Gastrocnemius medialis (tissue), 4 donors: Measurements from ENCODE around the gene JSRP1. TPM values are rescaled to one million over a fixed set of nuclear protein-coding genes. Genes with fewer than 3 reads are reported as not detected.

Source experiments
- ATAC-seq, 2 donors: fragments of 150-250 bp; one replicate each; pipeline ENCODE4 v1.9.1; 2016
- DNase-seq, 2 donors: peaks; one replicate each; pipeline ENCODE4 v3.0.0-alpha.2; 2019
- H3K27ac ChIP-seq, 4 donors: fragments of 200-600 bp; sonication (generic); 1 replicate in 1 of 4; 2 replicates in 3 of 4; pipeline ENCODE4 v1.5.1; 2016 to 2018; ENCODE audit warnings: mild to moderate bottlenecking in 2 of 4, moderate library complexity in 1 of 4
- H3K27me3 ChIP-seq, 3 donors: fragments of 200-600 bp; sonication (generic) in 2 of 3; 1 replicate in 1 of 3; 2 replicates in 2 of 3; pipeline versions ENCODE4 v1.5.1 to v1.6.0; 2016 to 2019; ENCODE audit warnings: mild to moderate bottlenecking in 1 of 3, moderate library complexity in 1 of 3
- H3K36me3 ChIP-seq, 2 donors: fragments of 200-600 bp; sonication (generic) in 1 of 2; one replicate each; pipeline ENCODE4 v1.5.1; 2017 to 2018
- H3K4me1 ChIP-seq, 2 donors: fragments of 200-600 bp; sonication (generic) in 1 of 2; one replicate each; pipeline ENCODE4 v1.5.1; 2016 to 2017; ENCODE audit warnings: mild to moderate bottlenecking in 2 of 2
- H3K4me3 ChIP-seq, 4 donors: fragments of 200-600 bp; sonication (generic) in 3 of 4; 1 replicate in 1 of 4; 2 replicates in 3 of 4; pipeline ENCODE4 v1.5.1; 2016 to 2019; ENCODE audit warnings: mild to moderate bottlenecking in 2 of 4
- H3K9me3 ChIP-seq, 3 donors: fragments of 200-600 bp; sonication (generic) in 2 of 3; 1 replicate in 1 of 3; 2 replicates in 2 of 3; pipeline ENCODE4 v1.5.1; 2016 to 2019
- POLR2A ChIP-seq, 2 donors: fragments of 450-650 bp; IDR thresholded peaks; one replicate each; pipeline ENCODE4 v1.6.1; 2017; ENCODE audit warnings: antibody characterized with exemption in 2 of 2, mild to moderate bottlenecking in 2 of 2, moderate library complexity in 2 of 2
- in situ Hi-C, 4 donors: fragments of 200-750 bp; cut with MboI; loops; one replicate each; pipeline versions ENCODE4 v1.15.0 to v1.8.0; 2017; ENCODE audit warnings: low sequenced_read_pairs in 4 of 4
- intact Hi-C: fragments of 100-400 bp; cut with DNase I; formaldehyde crosslinking; loops from one replicate; pipeline ENCODE4 v1.15.1; 2023; ENCODE audit warnings: low total_unique reads
- total RNA-seq, 4 donors: library from RNA; depleted of rRNA; stranded (reverse); fragments of >200 nt; gene quantifications; one replicate each; pipeline versions ENCODE4 v1.1.0 to v1.2.3, GENCODE V29; 2016
- TF ChIP-seq, protein P1 (sequence below), 5 experiments: fragments of 450-650 bp in 3 of 5; fragments of 200-600 bp in 2 of 5; sonication (generic) in 2 of 5; IDR thresholded peaks in 4 of 5; conservative IDR thresholded peaks in 1 of 5; 1 replicate in 4 of 5; 2 replicates in 1 of 5; pipeline ENCODE4 v1.5.1; 2016 to 2019; ENCODE audit warnings: antibody characterized with exemption in 5 of 5, mild to moderate bottlenecking in 3 of 5, moderate library complexity in 3 of 5

The JSRP1 gene
- total RNA-seq, 4 donors from 2014 or later, result 152 to 383 (median 303) TPM

- no peak for TF ChIP-seq POLR2A (IDR thresholded peaks at IDR 0.05)
- TF ChIP-seq, protein P1, sequence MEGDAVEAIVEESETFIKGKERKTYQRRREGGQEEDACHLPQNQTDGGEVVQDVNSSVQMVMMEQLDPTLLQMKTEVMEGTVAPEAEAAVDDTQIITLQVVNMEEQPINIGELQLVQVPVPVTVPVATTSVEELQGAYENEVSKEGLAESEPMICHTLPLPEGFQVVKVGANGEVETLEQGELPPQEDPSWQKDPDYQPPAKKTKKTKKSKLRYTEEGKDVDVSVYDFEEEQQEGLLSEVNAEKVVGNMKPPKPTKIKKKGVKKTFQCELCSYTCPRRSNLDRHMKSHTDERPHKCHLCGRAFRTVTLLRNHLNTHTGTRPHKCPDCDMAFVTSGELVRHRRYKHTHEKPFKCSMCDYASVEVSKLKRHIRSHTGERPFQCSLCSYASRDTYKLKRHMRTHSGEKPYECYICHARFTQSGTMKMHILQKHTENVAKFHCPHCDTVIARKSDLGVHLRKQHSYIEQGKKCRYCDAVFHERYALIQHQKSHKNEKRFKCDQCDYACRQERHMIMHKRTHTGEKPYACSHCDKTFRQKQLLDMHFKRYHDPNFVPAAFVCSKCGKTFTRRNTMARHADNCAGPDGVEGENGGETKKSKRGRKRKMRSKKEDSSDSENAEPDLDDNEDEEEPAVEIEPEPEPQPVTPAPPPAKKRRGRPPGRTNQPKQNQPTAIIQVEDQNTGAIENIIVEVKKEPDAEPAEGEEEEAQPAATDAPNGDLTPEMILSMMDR (IDR thresholded peaks at IDR 0.05 in 4 of 5, conservative IDR thresholded peaks at IDR 0.05 in 1 of 5), result no peak
- in situ Hi-C loops (no loop called here), intact Hi-C loops (no loop called here)
- H3K36me3 ChIP-seq, result peaks cover 0 to 5% of the 10 kb centered on the region in 2 donors
- peaks cover 20 to 53% of the 10 kb centered on the region in 2 donors for H3K4me1 ChIP-seq
- H3K27ac ChIP-seq, result peak overlapping the region; percentile 0 to 100 (median 98)
- H3K4me3 ChIP-seq, result no peak overlapping the region
- H3K27me3 ChIP-seq, result no peaks in the 10 kb centered on the region
- H3K9me3 ChIP-seq, result no peaks in the 10 kb centered on the region
- DNase-seq, result no peak
- no peak for ATAC-seq
These were observed 3.5 kb downstream of the JSRP1 start for GRCh38 chr19:2252797-2253105.

DNA sequence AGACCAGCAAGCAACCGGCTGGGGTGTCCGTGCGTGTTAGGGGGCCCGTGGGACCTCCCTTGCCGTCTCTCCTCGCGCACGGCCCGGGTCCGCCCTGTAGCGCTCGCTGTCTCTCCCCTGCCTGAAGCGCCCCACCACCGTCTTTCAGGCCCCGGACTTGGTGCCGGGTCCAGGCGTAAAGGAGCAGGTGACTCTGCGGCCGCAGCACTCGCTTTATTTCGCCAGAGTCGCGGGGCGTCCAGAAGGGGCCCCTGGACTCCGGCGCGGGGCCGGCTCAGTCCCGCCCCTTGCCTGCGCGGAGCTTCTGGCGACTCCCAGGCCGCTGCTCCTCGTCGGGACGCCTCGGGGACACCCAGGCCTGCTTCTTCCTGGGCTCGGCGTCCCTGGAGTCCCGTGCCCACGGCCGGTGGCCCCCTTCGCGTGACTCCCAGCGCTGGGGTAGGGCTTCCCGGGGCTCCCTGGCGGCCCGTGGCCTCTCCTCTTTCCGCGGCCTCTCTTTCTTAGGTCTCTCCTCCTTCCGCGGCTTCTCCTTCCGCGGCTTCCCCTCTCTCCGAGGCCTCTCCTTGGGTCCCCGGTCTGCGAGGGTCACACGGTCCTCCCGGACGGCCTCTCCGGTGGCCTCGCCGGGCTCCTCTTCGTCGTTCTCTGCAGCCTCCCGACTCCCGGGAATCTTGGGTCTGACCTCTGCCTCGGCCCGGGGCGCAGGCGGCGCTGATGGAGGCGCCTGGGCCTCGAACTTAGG is 4.0 kb downstream of the JSRP1 start:
- H3K27me3 ChIP-seq, result no peaks in the 10 kb centered on the region
- no peaks in the 10 kb centered on the region for H3K9me3 ChIP-seq
- peaks cover 0 to 10% of the 10 kb centered on the region in 2 donors for H3K36me3 ChIP-seq
- in situ Hi-C loops, result no loop called here
- H3K4me1 ChIP-seq, result peaks cover 22 to 58% of the 10 kb centered on the region in 2 donors
- H3K4me3 ChIP-seq, result no peak overlapping the region
- ATAC-seq (no peak), DNase-seq (no peak)
- TF ChIP-seq, protein P1 (IDR thresholded peaks at IDR 0.05 in 4 of 5, conservative IDR thresholded peaks at IDR 0.05 in 1 of 5), result no peak
- TF ChIP-seq POLR2A (IDR thresholded peaks at IDR 0.05), result no peak
- intact Hi-C loops, result no loop called here
- H3K27ac ChIP-seq, result peak overlapping the region; percentile 0 to 100 (median 98)

DNA sequence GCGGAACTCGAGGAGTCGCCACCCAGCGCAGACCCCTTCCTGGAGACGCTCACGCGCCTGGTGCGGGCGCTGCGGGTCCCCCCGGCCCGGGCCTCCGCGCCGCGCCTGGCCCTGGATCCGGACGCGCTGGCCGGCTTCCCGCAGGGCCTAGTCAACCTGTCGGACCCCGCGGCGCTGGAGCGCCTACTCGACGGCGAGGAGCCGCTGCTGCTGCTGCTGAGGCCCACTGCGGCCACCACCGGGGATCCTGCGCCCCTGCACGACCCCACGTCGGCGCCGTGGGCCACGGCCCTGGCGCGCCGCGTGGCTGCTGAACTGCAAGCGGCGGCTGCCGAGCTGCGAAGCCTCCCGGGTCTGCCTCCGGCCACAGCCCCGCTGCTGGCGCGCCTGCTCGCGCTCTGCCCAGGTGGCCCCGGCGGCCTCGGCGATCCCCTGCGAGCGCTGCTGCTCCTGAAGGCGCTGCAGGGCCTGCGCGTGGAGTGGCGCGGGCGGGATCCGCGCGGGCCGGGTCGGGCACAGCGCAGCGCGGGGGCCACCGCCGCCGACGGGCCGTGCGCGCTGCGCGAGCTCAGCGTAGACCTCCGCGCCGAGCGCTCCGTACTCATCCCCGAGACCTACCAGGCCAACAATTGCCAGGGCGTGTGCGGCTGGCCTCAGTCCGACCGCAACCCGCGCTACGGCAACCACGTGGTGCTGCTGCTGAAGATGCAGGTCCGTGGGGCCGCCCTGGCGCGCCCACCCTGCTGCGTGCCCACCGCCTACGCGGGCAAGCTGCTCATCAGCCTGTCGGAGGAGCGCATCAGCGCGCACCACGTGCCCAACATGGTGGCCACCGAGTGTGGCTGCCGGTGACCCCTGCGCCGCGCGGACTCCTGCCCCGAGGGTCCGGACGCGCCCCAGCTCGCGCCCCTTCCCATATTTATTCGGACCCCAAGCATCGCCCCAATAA is 4.8 kb downstream of the JSRP1 start:
- Histone ChIP-seq H3K9me3 (no peaks in the 10 kb centered on the region), H3K4me3 (no peak overlapping the region), H3K27ac (peak overlapping the region in 2 of 4 donors; percentile 98 to 99), H3K36me3 (peaks cover 0 to 18% of the 10 kb centered on the region in 2 donors), H3K4me1 (peaks cover 27 to 59% of the 10 kb centered on the region in 2 donors), H3K27me3 (no peaks in the 10 kb centered on the region)
- ATAC-seq (no peak), DNase-seq (no peak)
- intact Hi-C loops (no loop called here), in situ Hi-C loops (no loop called here)
- TF ChIP-seq, protein P1 (IDR thresholded peaks at IDR 0.05 in 4 of 5, conservative IDR thresholded peaks at IDR 0.05 in 1 of 5), result no peak
- TF ChIP-seq POLR2A (IDR thresholded peaks at IDR 0.05), result no peak

DNA sequence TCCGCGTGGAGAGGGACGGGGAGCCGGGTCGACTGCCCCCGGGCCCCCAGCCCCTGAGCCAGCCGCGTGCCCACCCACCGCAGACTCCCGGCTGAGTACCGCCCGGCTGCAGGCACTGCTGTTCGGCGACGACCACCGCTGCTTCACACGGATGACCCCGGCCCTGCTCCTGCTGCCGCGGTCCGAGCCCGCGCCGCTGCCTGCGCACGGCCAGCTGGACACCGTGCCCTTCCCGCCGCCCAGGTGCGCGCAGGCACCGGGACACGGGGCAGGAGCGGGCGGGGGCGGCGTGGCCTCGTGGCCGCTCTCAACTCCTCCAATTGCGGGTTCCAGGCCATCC is 5.5 kb downstream of the JSRP1 start:
- no peak overlapping the region for H3K4me3 ChIP-seq
- H3K9me3 ChIP-seq, result no peaks in the 10 kb centered on the region
- H3K27ac ChIP-seq, result peak overlapping the region in 2 of 4 donors; percentile 31 to 82
- peaks cover 27 to 59% of the 10 kb centered on the region in 2 donors for H3K4me1 ChIP-seq
- no peaks in the 10 kb centered on the region for H3K27me3 ChIP-seq
- H3K36me3 ChIP-seq, result peaks cover 0 to 25% of the 10 kb centered on the region in 2 donors
- in situ Hi-C loops (no loop called here), intact Hi-C loops (no loop called here)
- no peak for ATAC-seq
- TF ChIP-seq POLR2A (IDR thresholded peaks at IDR 0.05), result no peak
- DNase-seq, result no peak
